Stimulated activated CD4-positive, alpha-beta T cell treated with anti-CD3 and anti-CD28 coated beads, Interleukin-1b, Interleukin-23, amount 100 ng/mL, for 1 hour (primary cell): ENCODE measurements around the gene UPP1.
"Not testable (repeated sequence)": the region's sequence is repeated elsewhere in the genome, so short reads cannot be mapped to it uniquely, and the experiment has no call there.

Experiments used
- DNase-seq, 2 donors: peaks; one replicate each; pipeline ENCODE4 v3.0.0-alpha.2; 2020; ENCODE audit warnings: low read depth in 2 of 2

The UPP1 gene

DNA sequence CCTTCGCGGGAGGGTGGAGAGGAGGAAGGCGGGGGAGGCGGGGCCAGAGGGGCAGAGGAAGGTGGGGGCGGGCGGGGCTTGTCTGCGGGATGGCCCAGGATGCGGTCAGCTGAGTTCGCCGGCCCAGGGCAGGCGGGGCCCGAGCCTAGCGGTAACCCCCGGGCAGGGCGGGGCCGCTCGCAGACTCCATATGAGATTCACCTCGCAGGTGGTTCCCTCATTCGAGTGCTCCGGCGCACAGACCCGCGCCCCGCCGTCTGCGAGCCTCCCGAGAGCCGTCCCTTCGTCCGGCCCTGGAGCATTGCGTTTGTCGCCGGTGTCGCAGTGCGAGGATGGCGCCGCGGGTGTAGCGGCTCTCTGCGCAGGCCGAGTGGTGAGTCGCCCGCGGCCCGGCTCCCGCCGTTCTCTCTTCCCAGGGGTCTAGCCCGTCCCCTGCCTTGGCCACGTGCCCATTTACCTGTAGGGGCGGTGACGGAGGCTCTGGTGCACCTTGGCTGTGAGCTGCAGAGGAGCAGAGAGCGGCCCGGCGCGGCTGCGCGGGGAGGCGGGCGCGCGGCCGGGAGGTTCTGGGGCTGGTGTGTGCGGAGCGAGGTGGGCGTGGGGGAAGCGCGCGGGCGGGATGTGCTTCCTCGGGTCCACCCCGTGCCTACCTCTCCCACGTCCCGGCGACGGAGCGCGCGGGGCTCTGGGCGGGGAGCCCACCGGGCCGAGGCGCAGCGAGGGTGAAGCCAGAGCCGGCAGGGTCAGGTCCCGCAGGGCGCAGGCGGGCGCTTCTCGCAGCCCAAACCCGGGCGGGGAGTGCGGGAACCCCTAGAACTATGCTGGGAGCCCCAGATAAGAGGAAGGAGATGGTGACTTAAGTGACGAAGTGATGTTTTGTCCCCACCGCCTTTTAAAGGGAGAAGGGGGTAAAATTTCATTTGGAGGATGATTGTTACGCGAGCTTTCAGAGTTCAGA is at the start of gene UPP1:
UPP1 (plus strand) TSS at position 220 of the 958 bp plus-strand sequence. CDS start 5,519 bp downstream, outside the sequence.
- DNase-seq, result peak; percentile 62 to 83

DNA sequence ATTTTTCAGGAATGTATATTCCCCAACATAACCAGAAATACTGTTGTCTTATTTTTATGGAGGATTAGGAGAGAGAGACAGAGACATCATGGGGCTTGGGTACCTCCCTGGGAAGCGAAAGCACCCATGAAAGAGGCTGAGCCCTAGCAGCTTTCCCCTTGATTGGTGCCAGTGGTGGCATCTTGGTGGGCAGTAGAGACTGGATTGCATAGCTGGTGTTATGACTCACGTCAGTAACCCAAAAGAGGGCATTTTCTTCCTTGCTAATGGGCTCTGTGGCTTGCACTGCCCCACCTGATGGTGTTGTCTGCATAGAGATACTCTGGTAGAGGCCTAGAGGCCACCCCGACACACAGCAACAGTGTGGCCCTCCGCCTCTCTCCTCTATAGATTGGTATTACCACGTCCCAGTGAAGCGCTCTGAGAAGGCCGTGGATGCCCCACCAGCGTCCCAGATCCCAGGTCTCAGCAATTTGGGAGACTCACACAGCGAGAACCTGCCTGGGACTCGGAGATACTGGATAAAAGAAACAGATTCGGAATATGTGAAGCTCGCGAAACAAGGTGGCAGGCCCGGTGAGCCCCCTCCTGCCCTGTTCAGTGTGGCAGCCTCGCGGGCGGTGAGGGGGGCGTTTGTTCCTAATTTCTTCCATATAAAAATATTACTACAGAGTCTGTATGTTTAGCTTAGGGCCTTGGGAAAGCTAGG is 48.0 kb upstream of the UPP1 start:
- no peak for DNase-seq

DNA sequence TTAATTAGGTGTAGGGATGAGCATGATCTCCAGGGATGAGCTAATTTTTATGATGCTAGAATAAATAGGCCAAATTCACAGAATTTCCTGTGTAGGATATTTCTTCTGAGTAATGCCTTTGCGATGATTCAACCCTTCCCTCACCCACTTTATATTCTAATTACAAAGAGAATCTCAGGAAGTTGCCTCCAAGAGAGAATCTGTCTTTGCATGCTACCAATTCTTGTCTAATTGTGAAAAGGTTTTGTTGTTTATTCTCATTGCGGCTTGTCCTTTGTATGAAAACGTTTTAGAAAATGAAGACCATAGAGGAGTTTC is 47.5 kb upstream of the UPP1 start:
- DNase-seq, result no peak

DNA sequence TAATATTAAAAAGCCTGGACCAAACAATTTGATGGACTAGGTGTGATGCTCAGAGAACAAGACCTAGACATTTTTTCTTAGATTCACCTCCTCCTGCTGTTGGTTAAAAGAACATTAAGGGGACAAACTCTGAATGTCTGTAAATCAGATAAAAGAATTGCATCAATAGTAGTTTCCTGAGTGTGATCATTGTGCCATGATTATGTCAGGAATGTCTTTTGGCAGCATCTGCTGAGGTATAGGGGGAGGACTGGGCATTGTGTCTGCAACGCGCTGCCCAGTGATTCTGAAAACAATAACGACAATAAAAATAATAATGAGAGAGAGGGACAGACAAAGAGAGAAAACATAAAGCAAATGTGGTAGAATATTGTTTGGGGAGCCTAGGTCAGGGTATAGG is 46.8 kb upstream of the UPP1 start:
- DNase-seq, result no peak

DNA sequence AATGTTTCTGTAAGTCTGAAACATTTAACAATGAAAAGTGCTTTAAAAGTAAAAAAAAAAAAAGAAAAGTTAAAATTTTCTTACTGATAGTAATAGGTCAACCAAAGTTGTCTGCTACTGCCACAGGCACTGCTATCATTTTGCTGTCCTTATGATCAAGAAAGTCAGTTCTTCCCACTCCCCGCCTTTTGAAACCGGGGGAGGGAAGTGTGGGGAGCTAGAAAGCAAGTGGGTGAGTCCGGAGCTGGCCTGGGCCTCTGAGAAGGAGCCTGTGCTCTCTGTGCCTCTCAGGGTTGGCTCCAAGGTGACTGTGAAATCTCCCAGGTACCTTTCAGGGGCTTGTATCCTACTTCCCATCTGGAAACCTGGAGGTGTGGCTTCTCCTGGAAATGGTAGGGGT is 46.4 kb upstream of the UPP1 start:
- DNase-seq, result no peak

DNA sequence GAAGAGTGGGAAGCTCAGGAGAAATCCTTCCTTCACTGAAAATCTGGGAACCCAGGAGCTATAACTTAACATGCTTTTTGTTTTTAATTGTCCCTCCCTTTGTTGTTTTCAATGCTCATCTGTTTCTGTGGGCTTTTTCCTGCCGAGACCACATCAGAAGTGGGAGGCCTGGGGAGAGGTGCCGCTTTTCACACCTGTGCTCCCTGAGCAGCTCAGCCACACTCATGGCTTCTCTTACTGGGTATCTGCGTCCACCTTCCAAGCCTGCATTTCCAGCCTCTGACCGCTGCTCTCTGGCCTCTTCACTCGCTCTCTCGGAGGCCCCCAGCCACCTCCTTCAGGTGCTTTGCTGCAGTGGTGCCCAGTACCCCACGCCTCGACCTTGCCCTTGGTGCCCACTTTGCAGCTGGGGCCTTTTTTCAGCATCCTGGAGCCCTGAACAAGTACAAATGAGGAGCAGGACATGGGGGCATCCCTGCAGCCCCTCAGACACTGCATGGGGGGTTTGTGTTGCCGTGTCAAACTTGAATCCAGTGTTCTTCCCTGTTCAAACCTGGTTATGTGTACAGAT is 43.8 kb upstream of the UPP1 start:
- DNase-seq, result no peak

DNA sequence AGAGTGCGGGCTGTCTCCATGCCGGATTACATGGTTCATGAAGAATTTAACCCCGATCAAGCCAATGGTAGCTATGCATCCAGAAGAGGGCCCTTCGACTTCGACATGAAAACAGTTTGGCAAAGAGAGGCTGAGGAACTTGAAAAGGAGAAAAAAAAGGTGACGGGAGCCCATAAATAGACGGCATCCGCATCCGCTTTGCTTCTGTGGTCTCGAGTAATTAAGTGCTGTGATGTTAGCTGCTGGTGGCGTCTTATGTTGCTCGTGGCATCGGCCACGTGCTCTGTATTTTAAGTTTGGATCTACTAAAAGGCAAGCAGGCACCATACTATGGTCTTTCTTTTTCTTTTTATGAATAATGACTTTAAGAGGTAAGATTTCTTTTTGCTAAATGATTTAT is 42.6 kb upstream of the UPP1 start:
- no peak for DNase-seq

DNA sequence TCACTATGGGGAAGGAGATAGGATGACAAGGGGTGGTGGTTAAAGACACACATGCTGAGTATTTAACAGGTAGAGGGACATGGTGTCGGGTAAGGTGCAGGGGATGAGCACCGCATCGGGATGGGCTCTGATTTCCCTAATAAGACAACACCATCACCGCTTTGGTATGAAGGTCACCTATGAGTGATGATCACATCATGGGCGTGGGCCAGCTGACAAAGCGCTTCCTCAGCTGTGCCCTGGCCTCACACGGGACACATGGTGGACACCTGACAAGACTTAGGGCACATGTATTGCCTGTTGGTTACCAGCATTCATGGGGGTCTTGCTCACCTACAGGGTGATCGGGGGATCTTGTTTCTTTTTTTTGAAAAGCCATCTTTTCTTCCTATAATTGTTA is 41.0 kb upstream of the UPP1 start:
- DNase-seq, result no peak

DNA sequence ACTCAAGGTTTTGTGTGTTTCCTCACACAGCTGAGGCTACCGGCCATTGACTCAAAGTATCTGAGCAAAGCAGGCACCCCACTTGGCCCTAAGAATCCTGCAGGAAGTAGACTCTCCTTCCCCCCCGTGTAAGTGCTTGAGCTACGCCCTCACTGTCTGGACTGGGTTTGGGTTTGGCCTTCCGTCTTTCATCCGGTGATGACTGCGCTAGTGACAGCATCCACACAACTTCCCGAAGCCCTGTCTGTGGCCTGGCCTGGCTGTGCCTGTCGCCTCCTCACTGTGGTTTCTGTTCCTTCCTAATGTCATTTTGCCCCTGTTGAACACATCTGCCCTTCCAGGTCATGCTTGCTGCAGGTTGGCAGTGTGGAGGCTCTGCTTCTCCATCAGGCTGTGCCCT is 39.2 kb upstream of the UPP1 start:
- no peak for DNase-seq

DNA sequence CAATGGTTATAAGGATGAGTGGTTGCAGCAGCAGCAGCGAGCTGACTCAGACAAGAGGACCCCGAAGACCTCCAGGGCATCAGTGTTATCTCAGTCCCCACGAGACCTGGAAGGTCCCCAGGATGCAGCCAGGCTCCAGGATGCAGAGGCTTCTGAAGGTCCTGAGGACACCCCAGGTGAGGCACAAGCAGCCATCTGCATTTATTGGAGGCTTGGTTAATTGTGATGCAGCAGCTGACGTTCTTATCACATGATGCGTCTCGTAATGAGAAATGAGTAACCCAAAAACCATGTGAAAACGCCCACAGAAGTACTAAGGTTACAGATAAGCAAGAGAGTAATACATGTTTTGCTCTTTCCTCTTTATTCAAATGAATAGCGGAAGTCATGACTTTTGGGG is 36.3 kb upstream of the UPP1 start:
- DNase-seq, result no peak

DNA sequence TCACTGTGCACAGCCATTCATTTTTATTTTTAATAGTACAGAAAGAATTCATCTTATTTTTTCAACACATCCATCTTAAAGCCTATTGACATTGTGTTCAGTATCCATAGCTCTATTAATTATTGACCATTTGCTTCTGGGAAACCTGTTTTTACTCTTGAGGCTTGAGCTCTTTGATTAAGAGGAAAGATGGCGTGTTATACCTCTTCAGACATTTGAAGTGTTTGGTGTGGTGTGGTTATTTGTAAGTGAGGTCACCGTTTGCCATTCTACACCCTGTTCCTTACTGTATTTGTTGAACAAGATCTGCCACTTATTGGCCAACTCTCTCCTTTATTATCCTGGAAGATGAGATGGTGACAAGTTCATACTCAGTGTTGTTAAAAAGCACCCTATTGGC is 35.3 kb upstream of the UPP1 start:
- DNase-seq, result no peak

DNA sequence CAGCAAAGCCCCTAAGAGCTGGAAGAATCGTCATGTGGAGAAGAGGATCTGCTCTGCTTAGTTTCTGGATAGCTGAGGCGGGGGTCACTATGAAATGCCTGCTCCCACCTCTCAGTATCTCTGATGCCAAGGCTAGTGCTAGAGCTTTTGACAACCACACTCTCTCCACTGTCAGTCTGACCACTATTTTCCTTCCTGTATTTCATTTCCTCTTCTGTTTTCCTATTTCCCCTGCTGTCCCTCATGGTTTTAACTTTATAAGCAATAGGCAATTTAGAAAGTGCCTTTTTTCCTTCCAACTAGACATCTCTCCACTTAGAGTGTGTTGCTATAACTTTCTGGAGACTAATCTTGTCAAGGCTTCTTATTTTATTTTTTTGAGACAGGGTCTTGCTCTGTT is 30.1 kb upstream of the UPP1 start:
- no peak for DNase-seq

DNA sequence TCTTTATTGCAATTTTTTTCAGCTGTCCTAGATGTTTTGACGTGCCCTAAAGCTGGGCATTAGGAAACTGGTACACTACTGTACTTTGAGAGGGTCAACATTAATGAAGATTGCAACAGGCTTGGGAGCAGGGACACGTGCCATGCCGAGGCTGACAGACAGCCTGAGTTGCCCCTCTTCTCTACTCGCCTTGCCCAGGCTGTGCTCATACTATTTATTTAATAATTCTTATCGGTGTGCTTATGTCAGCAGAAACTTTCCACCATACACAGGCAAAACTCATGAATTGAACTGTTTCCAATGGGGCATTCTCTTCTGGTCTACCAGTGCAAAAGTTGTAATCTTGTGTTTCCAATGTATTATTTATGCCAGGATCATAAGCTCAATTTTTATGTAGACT is 29.4 kb upstream of the UPP1 start:
- no peak for DNase-seq

DNA sequence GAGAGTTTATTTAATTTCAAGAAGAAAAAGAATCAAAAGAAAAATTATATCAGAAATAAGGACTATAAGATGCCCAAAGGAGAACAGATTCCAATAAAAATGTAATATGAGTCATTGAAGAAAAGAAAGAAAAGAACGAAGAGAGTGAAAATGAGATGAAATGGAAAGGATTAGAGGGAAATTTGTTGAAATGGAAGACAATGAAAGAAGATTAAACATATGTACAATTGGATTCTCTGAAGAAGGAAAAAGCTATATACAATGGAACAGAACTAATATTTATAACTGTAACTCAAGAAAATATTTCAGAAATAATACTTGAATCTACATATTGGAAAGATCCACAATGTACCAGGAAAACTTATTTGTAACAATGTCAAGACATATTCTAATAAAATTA is 25.1 kb upstream of the UPP1 start:
- DNase-seq, result no peak

DNA sequence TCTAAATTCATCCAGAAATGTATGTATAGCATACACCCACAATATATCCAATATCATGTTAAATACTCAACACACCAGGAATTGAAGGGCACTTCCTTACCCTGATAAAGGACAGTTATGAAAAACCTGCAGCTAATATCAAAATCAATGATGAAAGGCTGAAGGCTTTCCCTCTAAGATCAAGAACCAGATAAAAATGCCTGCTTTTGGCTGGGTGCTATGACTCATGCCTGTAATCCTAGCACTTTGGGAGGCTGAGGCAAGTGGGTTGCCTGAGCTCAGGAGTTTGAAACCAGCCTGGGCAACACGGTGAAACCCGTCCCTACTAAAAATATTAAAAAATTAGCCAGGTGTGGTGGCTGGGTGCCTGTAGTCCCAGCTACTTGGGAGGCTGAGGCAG is 21.6 kb upstream of the UPP1 start:
- no peak for DNase-seq

DNA sequence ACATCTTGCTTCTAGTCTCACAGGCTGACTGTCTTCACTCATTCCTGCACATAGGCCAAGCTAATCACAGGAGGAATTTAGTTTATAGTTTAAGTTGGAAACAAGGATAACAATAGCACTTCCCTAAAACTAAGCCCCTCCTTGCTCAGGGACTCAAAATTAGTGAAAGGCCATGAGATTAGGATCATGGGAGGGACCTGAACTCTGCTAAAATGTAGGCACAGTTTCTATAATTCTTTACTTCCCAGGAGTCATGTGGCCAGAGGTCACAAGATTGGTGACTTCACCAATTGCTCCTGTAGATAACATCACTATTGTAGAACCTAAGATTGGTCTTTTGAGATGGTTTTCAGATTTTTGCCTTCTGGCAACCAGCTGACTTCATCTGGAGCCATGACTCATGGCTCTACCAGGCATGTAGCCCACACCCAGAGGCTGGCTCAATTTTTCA is 14.8 kb upstream of the UPP1 start:
- DNase-seq, result no peak

DNA sequence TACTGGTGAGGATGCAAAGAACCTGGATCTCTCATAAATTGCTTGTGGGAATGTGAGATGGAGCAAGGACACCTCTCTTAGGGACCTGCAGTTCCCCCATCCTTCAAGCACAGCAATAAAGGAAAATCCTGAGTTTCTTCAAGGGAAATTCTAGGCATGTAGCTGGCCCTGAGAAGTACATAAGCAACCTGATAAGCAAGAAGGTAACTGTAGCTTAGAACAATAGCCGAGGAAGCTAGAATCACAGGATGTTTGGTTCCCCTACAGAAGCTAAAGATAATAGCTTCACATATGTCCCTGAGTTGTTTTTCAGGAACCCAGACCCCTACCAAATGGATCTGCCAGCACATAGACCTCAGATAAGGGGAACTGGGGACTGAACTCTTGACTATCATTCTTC is 11.6 kb upstream of the UPP1 start:
- no peak for DNase-seq

DNA sequence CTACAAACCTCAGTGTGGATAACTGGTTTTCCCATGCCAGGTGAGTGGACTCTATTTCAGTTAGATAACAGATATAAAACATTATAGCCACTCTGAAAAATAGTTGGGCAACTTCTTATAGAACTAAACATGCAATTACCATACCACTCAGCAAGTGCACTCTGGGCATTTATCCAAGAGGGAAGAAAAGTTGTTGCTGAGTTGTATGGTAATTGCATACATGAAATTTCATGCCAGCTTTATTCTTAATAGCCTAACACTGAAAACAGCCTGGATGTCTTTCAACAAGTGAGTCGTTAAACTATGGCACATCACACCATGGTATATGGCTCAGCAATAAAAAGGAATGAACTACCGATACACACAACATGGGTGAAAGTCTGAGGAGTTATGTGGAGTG is 10.6 kb upstream of the UPP1 start:
- no peak for DNase-seq

DNA sequence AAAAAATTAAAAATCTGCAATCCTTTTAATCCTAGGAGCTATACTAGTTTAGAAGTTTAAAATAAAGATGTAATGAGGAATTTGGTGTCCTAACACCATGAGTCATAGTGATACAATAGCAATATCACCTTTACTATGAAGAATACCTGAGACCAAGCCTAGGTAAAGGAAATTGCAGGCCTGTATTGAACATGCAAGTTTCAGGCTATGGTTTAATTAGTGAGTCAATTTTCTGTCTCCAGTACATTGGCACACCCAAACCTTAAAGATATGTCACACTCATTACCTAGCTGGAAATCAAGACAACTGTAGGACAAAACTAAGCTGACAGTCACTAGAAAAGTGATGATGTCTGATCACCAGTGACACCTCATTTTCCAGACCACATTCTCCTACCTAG is 6.7 kb upstream of the UPP1 start:
- DNase-seq, result not testable (repeated sequence)

DNA sequence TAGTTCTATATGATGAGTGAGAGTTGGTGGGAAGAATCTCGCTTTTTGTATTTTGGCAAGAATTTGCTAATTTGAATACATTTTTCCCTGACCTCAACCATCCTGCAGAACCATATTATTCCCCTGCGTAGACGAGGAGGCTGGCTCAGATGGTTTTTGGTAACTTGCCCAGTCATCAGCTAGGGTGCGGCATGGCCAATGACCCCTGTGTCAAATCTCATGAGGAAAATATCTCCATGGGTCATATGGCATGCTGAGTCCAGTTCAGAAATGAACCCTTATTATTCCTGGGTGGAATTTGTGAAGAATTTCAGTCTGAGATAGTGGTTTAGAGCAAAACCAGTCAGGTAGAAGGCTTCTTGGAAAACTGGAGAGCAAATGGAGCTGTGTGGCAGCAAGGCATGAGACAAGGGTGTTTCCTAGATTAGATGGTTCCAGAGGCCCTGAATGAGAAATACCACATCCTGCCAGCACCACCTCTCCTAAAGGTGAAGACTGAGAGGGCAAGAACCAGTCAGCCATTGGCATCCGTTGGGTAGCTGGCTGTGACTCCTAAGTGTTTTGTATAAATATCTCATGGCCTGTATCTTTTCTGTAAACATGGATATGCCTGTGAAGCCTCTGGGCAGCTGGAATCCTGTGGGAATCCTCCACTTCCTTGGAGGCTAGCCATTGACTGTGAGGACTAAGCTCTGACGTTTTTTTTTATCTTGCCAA is 5.8 kb upstream of the UPP1 start:
- DNase-seq, result no peak

DNA sequence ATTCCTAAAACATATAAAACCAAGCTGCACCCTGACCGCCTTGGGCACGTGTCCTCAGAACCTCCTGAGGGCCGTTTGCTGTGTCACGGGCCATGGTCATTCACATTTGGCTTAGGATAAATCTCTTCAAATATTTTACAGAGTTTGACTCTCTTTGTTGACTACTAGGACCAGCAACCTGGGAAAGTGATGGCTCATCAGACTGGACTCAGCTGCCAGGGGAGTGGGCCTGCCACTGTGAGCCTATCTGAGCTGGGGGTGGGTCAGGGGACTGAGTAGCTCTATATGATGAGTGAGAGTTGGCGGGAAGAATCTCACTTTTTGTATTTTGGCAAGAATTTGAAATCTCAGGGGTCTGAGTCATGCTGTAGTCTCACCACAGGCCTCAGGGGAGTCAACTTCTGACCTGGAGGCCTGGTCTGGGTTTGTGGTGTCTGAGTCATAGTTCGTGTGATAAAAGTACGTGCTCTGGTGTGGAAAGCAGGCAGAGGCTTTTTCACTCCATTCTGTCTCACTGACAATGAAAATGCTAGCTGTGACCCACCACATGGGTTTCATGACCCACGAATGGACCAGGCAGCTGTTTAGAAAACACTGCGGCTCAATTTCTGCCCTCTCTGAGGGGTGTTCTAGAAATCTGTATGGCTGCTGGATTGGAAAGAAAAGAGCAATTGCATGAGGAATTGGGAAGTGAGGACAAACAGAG is 4.2 kb upstream of the UPP1 start:
- DNase-seq, result peak; percentile 30 to 50

DNA sequence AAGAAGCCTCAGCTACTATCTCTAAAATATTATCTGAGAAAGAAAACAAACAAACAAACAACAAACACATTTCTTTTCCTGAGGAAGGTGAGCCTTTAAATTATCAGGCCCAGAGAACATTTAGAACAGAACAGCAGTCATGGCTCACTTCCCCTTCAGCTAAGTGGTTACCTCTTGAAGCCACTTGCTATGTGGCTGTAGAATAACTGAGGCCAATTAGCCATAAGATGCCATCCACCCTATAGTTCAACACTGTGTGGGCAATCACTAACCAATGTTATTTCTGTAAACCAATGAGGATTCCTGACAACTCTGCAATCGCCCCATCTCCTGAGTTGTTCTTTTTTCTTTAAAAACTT is 3.7 kb upstream of the UPP1 start:
- DNase-seq, result no peak
